GM21381 (cell line): ENCODE results near the gene ADCK2.
"Not testable (repeated sequence)": the region's sequence is repeated elsewhere in the genome, so short reads cannot be mapped to it uniquely, and the experiment has no call there.

ENCODE experiments used
- ATAC-seq: cut with Tn5 transposase; IDR thresholded peaks from one replicate; pipeline ENCODE4 v1.9.1; 2021; ENCODE audit warnings: mild to moderate bottlenecking, moderate library complexity; ENCODE audit not compliant: unreplicated experiment

ADCK2 gene

GRCh38 chr7:140672382-140673062, at the start of gene ADCK2:
TSS of gene ADCK2 (plus strand) at chr7:140672945. CDS start at chr7:140673331, 386 bp downstream.
- peak; percentile 52 for ATAC-seq

GRCh38 chr7:140623980-140624379, 48.8 kb upstream of the ADCK2 start:
- no peak for ATAC-seq

- no peak for ATAC-seq
Measured at GRCh38 chr7:140624392-140625191, 48.2 kb upstream of the ADCK2 start.

GRCh38 chr7:140625192-140625558, 47.6 kb upstream of the ADCK2 start:
- ATAC-seq: not testable (repeated sequence)

GRCh38 chr7:140625908-140626868, 46.6 kb upstream of the ADCK2 start:
- no peak for ATAC-seq

- ATAC-seq: no peak
Measured at GRCh38 chr7:140631021-140631420, 41.7 kb upstream of the ADCK2 start.

- ATAC-seq: no peak
Measured at GRCh38 chr7:140631602-140632001, 41.1 kb upstream of the ADCK2 start.

- no peak for ATAC-seq
Measured at GRCh38 chr7:140635345-140635744, 37.4 kb upstream of the ADCK2 start.

GRCh38 chr7:140635816-140636215, 36.9 kb upstream of the ADCK2 start:
- no peak for ATAC-seq

GRCh38 chr7:140637400-140637799, 35.3 kb upstream of the ADCK2 start:
- ATAC-seq: no peak

- no peak for ATAC-seq
Measured at GRCh38 chr7:140638173-140638791, 34.5 kb upstream of the ADCK2 start.

GRCh38 chr7:140639366-140640053, 33.2 kb upstream of the ADCK2 start:
- ATAC-seq: no peak

- no peak for ATAC-seq
Measured at GRCh38 chr7:140640060-140640637, 32.6 kb upstream of the ADCK2 start.

- ATAC-seq: no peak
Measured at GRCh38 chr7:140640727-140641523, 31.8 kb upstream of the ADCK2 start, which contains the start of gene DENND2A. TSS of gene DENND2A (minus strand) at chr7:140640813. CDS start at chr7:140602397, 38,416 bp downstream.

GRCh38 chr7:140641524-140642195, 31.1 kb upstream of the ADCK2 start:
- no peak for ATAC-seq

GRCh38 chr7:140643416-140643815, 29.3 kb upstream of the ADCK2 start:
- no peak for ATAC-seq

- ATAC-seq: not testable (repeated sequence)
Measured at GRCh38 chr7:140644761-140645160, 28.0 kb upstream of the ADCK2 start.

GRCh38 chr7:140645166-140645900, 27.4 kb upstream of the ADCK2 start:
- ATAC-seq: no peak
